AG09319 (cell line): ENCODE results near the gene RPL31.
A peak's percentile ranks its signal among the peaks of the same experiment; 100 is the strongest.

Experiments
- DNase-seq: peaks from one replicate; pipeline ENCODE4 v3.0.0-alpha.2; 2010; ENCODE audit warnings: low read depth; ENCODE audit errors: extremely low read depth
- TF ChIP-seq, protein P1 (sequence below): IDR thresholded peaks from 2 replicates; pipeline ENCODE4 v1.5.1; 2011; ENCODE audit warnings: low read depth, mild to moderate bottlenecking, inconsistent platforms, low read length, moderate library complexity

RPL31 gene

GRCh38 chr2:101027852-101028251 lies 25.8 kb downstream of the RPL31 start:
- TF ChIP-seq, protein P1, sequence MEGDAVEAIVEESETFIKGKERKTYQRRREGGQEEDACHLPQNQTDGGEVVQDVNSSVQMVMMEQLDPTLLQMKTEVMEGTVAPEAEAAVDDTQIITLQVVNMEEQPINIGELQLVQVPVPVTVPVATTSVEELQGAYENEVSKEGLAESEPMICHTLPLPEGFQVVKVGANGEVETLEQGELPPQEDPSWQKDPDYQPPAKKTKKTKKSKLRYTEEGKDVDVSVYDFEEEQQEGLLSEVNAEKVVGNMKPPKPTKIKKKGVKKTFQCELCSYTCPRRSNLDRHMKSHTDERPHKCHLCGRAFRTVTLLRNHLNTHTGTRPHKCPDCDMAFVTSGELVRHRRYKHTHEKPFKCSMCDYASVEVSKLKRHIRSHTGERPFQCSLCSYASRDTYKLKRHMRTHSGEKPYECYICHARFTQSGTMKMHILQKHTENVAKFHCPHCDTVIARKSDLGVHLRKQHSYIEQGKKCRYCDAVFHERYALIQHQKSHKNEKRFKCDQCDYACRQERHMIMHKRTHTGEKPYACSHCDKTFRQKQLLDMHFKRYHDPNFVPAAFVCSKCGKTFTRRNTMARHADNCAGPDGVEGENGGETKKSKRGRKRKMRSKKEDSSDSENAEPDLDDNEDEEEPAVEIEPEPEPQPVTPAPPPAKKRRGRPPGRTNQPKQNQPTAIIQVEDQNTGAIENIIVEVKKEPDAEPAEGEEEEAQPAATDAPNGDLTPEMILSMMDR = no peak
- no peak for DNase-seq

GRCh38 chr2:101030866-101031554 lies 28.9 kb downstream of the RPL31 start:
- DNase-seq = no peak
- TF ChIP-seq, protein P1 = no peak

DNA sequence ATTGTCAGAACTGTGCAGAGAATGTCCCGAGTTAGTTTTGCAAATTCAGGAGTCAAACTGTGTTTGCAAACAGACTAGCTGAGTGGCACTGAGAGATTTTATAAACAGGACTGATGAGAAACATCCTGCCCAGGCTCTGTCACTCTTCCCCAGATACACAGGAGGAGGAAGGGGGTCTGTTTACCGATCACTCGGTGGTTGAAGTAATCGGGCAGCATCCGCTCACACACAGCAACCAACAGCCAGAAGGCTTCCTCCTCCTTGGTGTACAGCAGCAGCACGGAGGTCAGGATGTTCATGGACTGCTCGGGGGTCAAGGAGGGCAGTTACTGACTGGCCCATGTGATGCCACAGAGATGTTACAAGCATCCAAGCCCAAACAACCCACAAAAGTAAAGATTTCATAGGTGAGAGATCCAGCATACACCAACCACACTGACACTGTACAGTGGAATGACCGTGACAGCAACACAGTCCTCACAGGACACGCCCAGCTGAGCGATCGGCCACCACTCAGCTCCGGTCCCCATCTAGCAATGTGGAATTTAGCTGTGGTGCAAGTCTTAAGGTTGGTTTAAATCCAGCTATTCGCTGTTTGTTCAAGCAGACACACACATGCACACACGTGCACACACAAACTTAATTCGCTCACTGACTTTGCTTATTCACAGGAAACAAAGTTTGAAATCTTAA lies 30.1 kb downstream of the RPL31 start:
- TF ChIP-seq, protein P1 = no peak
- DNase-seq = no peak

DNA sequence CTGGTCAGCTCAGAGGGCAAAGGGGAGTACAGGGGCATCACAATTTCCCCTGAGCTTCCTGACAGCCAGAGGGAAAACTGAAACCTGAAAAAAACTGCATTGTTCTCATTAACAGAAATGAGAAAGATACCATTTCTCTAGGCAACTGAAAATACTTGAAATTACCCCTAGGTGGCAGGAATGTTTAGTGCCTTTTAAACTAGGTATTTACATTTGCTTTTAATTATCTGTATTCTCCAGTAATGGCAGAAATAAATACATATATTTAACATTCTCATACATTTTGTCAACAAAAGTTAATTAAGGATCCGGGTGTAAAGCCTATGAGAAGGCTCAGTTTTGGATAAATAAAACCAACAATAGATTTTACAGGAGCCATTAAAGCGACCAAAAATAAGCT lies 34.5 kb downstream of the RPL31 start:
- TF ChIP-seq, protein P1 = peak; percentile 58
- DNase-seq = no peak

DNA sequence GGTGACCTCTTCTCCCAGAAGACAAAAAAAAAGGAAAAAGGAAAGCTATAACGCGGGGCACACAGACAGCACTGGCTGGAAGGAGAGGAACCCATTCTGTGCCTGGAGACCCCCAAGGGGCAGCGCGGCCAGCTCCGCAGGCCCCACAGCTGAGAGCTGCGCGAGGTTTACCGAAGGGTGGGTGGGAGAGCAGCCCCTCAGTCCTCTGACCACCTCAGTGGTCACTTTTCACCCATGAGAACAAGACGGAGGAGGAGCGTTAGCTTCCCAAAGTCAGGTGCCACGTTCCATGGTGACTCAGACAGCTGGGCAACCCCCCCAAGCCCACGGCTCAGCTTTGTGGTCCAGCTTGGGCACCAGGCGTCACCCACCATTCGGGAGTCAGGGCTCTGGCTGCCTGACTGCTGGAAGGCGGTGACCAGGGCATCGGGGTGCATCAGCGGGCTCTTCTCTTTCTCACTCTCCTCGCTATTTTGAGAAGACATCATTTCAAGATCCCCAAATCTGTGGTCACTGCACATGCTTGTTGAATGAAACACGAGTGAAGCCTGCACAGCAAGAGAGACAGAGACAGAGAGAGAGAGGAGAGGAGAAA lies 35.2 kb downstream of the RPL31 start:
- no peak for DNase-seq
- TF ChIP-seq, protein P1 = no peak

DNA sequence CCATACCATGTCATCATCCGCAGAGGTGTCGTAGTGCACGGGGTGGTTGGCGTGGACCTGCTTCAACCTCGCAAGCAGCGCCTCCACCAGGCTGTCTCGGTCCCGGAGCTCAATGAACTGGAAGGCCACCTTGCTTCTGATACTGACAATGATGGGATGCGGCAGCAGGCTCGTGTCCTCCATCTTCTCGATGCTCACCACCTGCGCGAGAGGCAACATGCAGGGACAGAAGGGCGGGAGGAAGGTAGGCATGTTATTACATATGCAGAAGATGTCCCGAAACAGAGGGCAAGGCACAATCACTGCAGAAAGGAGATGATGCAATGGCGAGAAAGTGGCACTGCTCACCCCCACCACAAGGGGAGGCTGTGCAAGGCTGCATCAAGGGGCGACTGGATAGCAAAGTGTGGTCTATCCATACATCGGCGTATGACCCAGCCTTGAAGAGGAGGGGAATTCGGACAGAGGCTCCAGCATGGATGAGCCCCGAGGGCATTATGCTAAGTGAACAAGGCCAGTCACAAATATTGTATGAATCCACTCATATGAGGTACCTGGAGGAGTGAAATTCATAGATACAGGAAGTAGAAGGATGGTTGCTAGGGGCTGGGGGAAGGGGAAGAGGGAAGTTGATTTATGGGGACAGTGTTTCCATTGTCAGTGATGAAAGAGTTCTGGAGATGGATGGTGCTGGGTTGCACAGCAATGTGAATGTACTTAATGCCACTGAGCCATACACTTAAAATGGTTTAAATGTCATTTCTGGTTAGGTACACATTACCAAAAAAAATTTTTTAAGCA lies 36.6 kb downstream of the RPL31 start:
- TF ChIP-seq, protein P1 = peak; percentile 32
- DNase-seq = no peak
